Measurements from ENCODE around the gene OTUD3. TPM values are rescaled to one million over a fixed set of nuclear protein-coding genes. Genes with fewer than 3 reads are reported as not detected.

The OTUD3 gene
- total RNA-seq, 1 experiment from 2014 or later: 15.1 TPM

DNA sequence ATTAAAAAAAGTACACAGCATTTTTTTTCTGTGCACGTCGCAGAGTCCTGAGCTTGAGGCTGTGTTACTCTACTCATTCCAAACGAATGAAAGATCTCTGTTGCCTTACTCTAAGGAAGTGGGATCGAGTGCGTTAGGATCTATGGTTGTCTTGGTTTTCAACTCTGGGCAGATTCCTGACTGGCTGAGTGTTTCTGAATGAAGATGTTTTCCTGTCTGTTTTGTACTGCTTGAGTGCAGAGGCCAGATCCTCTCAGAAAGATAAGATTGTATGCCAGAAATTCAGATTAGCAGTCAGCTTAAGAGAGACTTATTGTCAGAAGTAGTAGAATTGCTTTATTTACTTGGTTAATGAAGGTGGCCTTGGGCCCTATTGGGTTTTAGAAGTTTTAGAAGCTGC is 27.2 kb downstream of the OTUD3 start:
- peaks cover 66% of the 10 kb centered on the region for H3K36me3 Mint-ChIP-seq (ENCODE audit: insufficient read depth, unreplicated experiment)
- Histone ChIP-seq H3K36me3 (ENCODE audit: control insufficient read depth, insufficient read depth, low read length) (no peaks in the 10 kb centered on the region), H3K4me3 (ENCODE audit: low read depth, low read length) (no peak overlapping the region), H3K9me3 (no peaks in the 10 kb centered on the region), H3K4me1 (no peaks in the 10 kb centered on the region), H3K27me3 (replicated peaks; ENCODE audit: control insufficient read depth, insufficient read depth, low read length) (no peaks in the 10 kb centered on the region)
- intact Hi-C loops (cut with micrococcal nuclease; ENCODE audit: unreplicated experiment): no loop called here
- DNase-seq: no peak
- TF ChIP-seq, protein P1, sequence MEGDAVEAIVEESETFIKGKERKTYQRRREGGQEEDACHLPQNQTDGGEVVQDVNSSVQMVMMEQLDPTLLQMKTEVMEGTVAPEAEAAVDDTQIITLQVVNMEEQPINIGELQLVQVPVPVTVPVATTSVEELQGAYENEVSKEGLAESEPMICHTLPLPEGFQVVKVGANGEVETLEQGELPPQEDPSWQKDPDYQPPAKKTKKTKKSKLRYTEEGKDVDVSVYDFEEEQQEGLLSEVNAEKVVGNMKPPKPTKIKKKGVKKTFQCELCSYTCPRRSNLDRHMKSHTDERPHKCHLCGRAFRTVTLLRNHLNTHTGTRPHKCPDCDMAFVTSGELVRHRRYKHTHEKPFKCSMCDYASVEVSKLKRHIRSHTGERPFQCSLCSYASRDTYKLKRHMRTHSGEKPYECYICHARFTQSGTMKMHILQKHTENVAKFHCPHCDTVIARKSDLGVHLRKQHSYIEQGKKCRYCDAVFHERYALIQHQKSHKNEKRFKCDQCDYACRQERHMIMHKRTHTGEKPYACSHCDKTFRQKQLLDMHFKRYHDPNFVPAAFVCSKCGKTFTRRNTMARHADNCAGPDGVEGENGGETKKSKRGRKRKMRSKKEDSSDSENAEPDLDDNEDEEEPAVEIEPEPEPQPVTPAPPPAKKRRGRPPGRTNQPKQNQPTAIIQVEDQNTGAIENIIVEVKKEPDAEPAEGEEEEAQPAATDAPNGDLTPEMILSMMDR (IDR thresholded peaks at IDR 0.05; ENCODE audit: insufficient read depth in 1 of 2, low read depth in 1 of 2, low read length in 1 of 2, severe bottlenecking in 1 of 2, unreplicated experiment in 1 of 2): no peak
- H3K4me1 Mint-ChIP-seq (ENCODE audit: low read depth, unreplicated experiment): no peaks in the 10 kb centered on the region
- CTCF ChIA-PET: no interaction called here
- no peaks in the 10 kb centered on the region for H3K27me3 Mint-ChIP-seq (ENCODE audit: insufficient read depth, unreplicated experiment)
- no TSS peak for BruUV-seq (replicated peaks)
- POLR2A ChIA-PET: no interaction called here
- no peak overlapping the region for H3K4me3 Mint-ChIP-seq (ENCODE audit: unreplicated experiment)
- no peaks in the 10 kb centered on the region for H3K9me3 Mint-ChIP-seq (ENCODE audit: unreplicated experiment)
- H3K27ac Mint-ChIP-seq (ENCODE audit: unreplicated experiment): no peak overlapping the region

DNA sequence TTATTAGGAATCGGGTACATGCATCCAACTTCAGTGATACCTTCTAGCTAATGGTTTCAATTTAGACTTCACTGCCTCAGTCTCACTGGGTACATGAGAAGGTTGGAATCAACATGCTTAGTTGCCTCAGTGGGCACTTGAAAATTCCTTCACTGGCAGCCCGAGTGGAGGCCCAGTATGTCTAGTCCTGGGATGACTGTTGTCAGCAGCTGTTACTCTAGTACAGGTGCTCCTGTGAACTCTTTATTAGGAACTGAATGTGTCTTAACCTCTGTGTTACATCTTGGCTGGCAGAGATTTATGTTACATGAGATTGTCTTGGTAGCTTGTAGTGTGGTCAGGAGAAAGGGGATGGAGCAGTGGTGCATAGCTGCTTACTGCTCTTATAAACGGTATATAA is 27.8 kb downstream of the OTUD3 start:
- ChIA-PET POLR2A (no interaction called here), CTCF (no interaction called here)
- Mint-ChIP-seq H3K4me1 (ENCODE audit: low read depth, unreplicated experiment) (no peaks in the 10 kb centered on the region), H3K36me3 (ENCODE audit: insufficient read depth, unreplicated experiment) (peaks cover 60% of the 10 kb centered on the region), H3K27me3 (ENCODE audit: insufficient read depth, unreplicated experiment) (no peaks in the 10 kb centered on the region), H3K4me3 (ENCODE audit: unreplicated experiment) (no peak overlapping the region), H3K27ac (ENCODE audit: unreplicated experiment) (no peak overlapping the region), H3K9me3 (ENCODE audit: unreplicated experiment) (no peaks in the 10 kb centered on the region)
- TF ChIP-seq, protein P1 (IDR thresholded peaks at IDR 0.05; ENCODE audit: insufficient read depth in 1 of 2, low read depth in 1 of 2, low read length in 1 of 2, severe bottlenecking in 1 of 2, unreplicated experiment in 1 of 2): no peak
- H3K4me3 ChIP-seq (ENCODE audit: low read depth, low read length): no peak overlapping the region
- no peaks in the 10 kb centered on the region for H3K27me3 ChIP-seq (replicated peaks; ENCODE audit: control insufficient read depth, insufficient read depth, low read length)
- no TSS peak for BruUV-seq (replicated peaks)
- intact Hi-C loops (cut with micrococcal nuclease; ENCODE audit: unreplicated experiment): no loop called here
- H3K36me3 ChIP-seq (ENCODE audit: control insufficient read depth, insufficient read depth, low read length): no peaks in the 10 kb centered on the region
- H3K9me3 ChIP-seq: no peaks in the 10 kb centered on the region
- H3K4me1 ChIP-seq: no peaks in the 10 kb centered on the region
- no peak for DNase-seq

DNA sequence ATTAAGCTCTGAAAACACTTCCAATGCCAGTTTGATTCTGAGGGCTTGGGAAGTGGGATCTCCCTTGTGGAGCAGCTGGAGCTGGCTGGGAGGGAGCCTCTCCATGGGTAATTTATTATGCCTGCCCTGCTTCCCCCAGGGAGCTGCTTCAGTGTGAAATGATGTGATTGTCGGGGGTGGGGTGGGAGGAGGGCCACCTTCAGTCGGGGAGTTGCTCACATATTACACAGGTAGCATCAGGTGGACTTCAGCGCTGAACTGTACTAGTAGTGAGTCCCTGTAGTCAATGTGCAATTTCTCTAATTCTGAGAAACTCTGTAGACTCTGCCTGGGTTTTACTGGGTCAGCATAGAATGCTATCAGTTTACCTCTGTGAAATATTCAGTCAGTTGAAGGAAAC is 28.5 kb downstream of the OTUD3 start:
- TF ChIP-seq, protein P1 (IDR thresholded peaks at IDR 0.05; ENCODE audit: insufficient read depth in 1 of 2, low read depth in 1 of 2, low read length in 1 of 2, severe bottlenecking in 1 of 2, unreplicated experiment in 1 of 2): no peak
- POLR2A ChIA-PET: no interaction called here
- H3K36me3 Mint-ChIP-seq (ENCODE audit: insufficient read depth, unreplicated experiment): peaks cover 56% of the 10 kb centered on the region
- H3K4me3 Mint-ChIP-seq (ENCODE audit: unreplicated experiment): no peak overlapping the region
- CTCF ChIA-PET: no interaction called here
- H3K27ac Mint-ChIP-seq (ENCODE audit: unreplicated experiment): no peak overlapping the region
- no peaks in the 10 kb centered on the region for H3K9me3 Mint-ChIP-seq (ENCODE audit: unreplicated experiment)
- intact Hi-C loops (cut with micrococcal nuclease; ENCODE audit: unreplicated experiment): no loop called here
- H3K4me1 ChIP-seq: no peaks in the 10 kb centered on the region
- no peaks in the 10 kb centered on the region for H3K27me3 Mint-ChIP-seq (ENCODE audit: insufficient read depth, unreplicated experiment)
- BruUV-seq (replicated peaks): no TSS peak
- no peaks in the 10 kb centered on the region for H3K36me3 ChIP-seq (ENCODE audit: control insufficient read depth, insufficient read depth, low read length)
- H3K27me3 ChIP-seq (replicated peaks; ENCODE audit: control insufficient read depth, insufficient read depth, low read length): no peaks in the 10 kb centered on the region
- H3K9me3 ChIP-seq: no peaks in the 10 kb centered on the region
- H3K4me1 Mint-ChIP-seq (ENCODE audit: low read depth, unreplicated experiment): no peaks in the 10 kb centered on the region
- DNase-seq: no peak
- H3K4me3 ChIP-seq (ENCODE audit: low read depth, low read length): no peak overlapping the region

Data from Caco-2 (cell line).